HG03520 (cell line): Measurements from ENCODE around the gene RBM22.
"Not testable (repeated sequence)": the region's sequence is repeated elsewhere in the genome, so short reads cannot be mapped to it uniquely, and the experiment has no call there.

Experiments used
- ATAC-seq: cut with Tn5 transposase; IDR thresholded peaks from one replicate; pipeline ENCODE4 v1.9.1; 2021; ENCODE audit warnings: mild to moderate bottlenecking, moderate library complexity; ENCODE audit not compliant: unreplicated experiment

Gene RBM22

DNA sequence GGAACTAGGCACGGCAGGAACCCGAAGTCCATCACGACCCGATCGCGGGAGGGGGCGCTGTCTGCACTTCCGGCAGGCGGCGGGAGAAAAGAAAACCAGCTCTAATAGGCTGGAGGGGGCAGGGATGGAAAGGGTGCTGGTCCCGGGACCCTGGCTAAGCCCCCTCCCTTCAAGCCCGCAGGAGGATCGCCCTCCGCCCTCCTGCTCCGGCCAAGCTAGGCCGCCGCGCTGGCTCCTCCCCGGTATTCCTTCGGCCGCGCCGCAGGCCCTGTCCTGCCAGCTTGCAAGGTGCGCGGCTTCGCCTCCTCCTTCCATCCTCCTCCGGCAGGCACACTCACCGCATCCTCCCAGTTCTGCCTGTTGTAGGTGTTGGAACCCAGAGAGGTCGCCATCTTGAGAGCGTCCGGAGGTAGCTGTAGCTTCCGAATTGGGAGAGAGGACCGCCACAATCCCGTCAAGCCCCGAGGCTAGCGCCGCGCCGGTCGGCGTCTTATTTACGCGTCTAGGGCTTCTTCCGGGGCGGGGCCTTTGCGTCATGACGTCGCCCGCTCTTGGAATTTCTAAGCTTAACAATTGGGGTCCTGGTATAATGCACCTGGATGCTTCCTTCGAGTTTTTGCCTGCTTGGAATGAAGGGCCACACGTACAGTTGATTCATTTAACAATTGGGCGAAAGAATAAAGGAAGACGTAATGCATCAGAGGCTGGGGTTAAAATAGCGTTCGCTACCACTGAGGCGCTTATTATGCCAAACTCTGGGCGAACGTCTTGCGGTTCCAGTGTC is at the start of gene RBM22:
TSS of gene RBM22 (minus strand) at position 469 of the 784 bp plus-strand sequence. CDS start at position 392, 77 bp downstream.
- ATAC-seq = peak; percentile 93

DNA sequence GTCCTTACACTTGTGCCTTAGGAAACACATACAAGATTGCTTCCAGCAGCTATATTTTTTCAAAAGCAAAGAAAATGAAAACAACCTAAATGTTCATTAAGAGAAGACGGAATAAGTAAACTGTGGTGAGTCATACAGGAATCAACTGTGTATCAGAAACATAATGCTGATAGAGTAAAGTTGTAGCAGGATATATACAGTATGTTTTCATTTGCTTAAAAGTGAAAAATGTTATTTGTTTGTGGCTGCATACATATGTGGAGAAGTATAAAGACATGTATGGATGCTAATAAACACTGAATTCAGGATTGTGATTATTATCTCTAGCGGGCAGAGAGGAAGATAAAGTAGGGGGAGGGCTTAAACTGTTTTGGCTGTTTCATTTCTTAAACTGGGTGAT is 49.6 kb upstream of the RBM22 start:
- no peak for ATAC-seq

DNA sequence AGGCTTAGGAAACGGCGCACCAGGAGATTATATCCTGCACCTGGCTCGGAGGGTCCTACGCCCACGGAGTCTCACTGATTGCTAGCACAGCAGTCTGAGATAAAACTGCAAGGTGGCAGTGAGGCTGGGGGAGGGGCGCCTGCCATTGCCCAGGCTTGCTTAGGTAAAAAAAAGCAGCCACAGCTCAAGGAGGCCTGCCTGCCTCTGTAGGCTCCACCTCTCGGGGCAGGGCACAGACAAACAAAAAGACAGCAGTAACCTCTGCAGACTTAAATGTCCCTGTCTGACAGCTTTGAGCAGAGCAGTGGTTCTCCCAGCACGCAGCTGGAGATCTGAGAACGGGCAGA is 42.3 kb upstream of the RBM22 start:
- ATAC-seq = not testable (repeated sequence)

DNA sequence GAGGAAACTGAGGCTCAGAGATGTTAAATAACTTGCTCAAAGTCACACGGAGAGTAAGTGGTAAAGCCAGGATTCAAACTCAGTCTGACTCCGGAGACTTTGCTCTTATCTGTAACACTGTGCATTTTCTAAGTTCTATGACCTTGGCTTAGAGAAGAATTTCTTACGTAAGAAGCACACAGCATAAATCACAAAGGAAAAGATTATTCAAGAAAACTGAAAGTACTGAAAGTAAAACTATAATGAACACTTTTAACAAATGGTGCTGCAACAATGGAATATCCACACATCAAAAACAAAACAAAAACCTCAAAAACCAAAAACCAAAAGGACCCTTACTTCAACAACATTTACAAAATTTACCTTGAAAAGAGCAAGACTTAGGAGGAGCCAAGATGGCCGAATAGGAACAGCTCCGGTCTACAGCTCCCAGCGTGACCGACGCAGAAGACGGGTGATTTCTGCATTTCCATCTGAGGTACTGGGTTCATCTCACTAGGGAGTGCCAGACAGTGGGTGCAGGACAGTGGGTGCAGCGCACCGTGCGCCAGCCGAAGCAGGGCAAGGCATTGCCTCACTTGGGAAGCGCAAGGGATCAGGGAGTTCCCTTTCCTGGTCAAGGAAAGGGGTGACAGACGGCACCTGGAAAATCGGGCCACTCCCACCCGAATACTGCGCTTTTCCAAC is 41.7 kb upstream of the RBM22 start:
- not testable (repeated sequence) for ATAC-seq

DNA sequence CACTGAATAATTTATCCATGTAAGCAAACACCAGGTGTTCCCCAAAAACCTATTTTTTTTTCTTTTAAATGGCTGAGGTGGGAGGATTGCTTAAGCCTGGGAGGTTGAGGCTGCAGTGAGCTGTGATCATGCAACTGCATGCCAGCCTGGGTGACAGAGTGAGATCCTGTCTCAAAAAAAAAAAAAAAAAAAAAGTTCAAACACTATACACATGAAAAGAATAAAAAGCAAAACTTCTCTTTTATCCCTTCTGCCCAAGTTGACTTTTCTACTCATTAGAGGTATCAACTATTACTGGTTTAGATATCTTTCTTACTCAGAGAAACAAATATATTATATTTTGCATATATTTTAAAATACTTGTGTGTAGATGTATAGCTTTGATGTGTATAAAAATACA is 40.1 kb upstream of the RBM22 start:
- no peak for ATAC-seq

DNA sequence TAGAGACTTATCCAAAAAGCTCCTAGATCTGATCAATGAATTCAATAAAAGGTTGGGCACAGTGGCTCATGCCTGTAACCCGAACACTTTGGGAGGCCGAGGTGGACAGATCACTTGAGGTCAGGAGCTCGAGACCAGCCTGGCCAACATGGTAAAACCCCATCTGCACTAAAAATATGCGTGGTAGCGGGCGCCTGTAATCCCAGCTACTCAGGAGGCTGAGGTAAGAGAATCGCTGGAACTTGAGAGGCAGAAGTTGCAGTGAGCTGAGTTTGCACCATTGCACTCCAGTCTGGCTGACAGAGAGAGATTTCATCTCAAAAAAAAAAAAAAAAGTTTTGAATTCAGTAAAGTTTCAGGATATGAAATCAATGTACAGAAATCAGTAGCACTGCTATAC is 38.0 kb upstream of the RBM22 start:
- ATAC-seq = no peak

DNA sequence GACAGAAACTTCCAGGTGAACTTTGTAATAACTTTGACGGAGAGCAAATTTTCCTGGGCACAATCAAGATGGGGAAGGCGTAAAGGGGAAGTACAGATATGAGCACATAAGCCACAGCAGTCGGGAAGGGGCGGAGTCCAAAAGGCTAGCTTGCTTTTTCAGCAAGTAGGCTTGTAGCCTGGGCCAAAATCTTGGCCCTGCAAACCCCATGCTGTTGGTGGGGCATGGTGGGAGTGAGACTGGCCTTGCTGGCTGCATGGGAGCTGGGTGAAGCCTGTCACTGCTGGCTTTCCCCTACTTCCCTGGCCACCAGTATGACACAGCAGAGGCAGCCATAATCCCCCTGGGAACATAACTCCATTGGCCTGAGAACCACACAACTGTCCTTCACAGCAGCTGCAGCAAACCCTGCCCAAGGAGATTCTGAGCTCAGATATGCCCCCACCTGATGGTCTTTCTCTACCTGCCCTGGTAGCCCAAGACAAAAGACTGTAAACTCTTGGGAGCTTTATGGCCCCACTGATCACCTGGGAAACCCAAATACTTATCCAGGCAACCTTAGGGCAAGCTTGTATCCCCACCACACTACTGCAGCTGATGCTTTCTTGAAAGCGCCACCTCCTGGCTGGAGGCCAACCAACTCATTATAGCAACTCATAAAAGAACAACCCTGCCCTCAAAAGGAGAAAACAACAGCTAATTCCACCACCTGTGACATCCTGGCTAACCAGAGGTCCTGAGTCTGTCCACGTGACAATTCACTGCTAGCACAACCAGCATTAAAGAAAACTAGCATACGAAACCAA is 33.9 kb upstream of the RBM22 start:
- no peak for ATAC-seq

DNA sequence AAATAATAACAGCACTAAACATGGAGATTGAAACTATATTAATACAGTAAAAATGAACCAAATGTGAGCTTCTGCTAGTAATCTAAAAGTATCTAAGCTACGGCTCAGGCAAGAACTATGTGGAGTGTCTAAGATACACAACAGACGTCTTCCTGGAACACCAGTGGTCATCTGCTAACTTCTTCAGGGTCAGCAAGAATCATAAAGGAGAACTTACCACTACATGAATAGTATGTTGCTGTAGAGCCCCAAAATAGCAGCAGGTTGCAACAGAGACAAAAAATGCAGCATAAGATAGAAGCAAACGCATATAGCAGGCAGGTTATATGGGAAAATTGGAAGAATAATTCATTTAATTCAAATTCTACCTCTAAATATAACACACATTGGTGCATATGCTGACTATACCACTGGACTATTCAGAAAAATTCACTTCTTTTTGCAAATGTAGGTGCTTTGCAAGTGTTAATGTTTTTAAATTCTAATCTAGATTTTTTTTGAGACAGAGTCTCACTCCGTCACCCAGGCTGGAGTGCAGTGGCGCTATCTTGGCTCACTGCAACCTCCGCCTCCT is 30.9 kb upstream of the RBM22 start:
- no peak for ATAC-seq

DNA sequence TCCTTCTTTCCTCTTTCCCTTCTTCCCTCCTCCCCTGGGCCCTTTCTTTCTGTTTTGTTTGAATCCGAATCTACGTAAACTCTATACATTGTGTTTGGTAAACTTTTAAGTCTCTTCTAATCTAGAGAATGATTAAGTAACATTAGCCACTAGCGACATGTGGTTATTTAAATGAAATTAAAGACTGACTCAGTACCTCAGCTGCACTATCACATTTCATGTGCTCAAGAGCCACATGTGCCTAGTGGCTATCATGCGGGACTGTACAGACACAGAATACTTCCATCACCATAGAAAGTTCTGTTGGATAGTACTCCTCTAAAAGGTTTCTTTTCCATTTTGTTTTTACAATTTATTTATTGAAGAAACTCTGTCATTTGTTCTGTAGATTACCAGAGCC is 29.0 kb upstream of the RBM22 start:
- no peak for ATAC-seq

DNA sequence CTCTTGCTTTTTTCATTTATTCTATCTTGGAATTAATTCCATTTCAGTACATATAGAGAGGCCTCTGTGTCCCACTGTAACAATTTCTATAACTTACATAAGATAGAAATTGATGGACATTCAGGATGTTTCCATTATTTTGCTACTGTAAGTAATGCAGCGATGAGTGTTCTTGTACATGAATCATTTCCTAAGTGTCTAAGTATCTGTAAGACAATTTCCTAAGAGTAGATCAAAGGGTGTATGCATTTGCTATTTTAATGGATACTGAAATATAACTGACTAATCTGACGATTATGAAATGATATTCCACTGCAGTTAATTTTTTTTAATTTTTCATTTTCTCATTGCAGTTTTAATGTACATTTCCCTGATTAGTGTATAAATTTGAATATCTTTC is 23.0 kb upstream of the RBM22 start:
- no peak for ATAC-seq

DNA sequence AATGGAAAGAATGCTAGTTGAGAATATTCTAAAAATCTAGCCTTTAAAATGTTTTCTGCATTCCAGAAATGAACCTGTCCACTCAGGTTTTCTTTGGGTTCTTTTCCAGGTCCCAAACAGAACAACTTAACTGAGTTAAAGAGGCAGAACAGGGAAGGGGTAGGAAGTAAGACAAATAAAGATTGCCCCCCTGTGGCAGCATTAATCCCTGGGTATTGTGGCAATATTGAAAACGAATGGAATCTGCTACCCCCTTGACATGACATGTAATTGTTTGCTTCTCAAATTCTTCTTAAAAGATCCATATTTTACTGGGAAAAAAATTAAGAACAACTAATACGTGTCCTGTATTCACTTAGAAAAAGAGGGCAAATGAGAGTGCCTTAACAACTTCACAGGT is 9.3 kb upstream of the RBM22 start:
- no peak for ATAC-seq

DNA sequence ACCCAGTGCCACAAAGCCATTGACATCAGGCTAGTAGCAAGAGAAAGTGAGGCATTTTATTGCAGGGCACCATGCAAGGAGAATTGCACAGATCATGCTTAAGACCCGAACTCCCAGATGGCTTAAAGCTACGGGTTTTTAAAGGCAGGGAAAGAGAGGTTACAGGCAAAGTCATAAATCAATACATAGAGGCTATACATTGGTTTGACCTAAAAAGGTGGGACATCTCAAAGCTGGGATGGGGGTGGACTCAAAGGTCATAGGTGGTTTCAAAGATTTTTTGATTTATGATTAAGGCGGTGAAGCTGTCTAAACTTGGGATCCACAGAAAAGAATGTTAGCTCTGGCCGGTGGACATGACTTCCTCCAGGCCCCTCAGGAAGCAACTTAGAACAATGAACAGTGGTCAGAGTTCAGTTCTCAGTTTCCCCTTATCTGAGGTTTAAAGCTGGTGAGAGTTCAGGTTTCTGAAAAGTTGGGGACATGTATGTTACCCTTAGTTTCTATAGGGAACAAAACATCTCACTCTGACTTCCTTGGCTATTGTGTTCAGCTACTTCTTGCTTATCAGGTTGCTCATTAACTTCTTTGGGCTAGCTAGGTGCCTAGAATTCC is 6.0 kb upstream of the RBM22 start:
- ATAC-seq = no peak

DNA sequence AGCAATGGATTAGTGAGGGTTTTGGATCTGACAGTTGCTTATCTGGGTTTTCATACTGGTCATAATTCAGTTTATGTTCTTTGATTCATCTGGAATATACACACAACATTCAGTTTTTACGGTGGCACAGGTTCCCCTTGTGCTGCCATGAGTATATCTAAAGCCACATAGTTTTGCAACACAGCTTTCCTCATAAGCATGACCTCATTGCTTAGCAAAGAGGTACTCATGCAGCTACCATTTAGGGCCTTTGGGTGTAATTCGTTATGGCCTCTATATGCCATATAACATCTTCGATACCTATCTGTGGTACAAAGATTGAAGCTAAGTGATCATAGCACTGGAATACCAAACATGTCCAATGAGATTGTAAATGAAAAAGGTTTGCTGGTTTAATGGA is 2.9 kb upstream of the RBM22 start:
- no peak for ATAC-seq

DNA sequence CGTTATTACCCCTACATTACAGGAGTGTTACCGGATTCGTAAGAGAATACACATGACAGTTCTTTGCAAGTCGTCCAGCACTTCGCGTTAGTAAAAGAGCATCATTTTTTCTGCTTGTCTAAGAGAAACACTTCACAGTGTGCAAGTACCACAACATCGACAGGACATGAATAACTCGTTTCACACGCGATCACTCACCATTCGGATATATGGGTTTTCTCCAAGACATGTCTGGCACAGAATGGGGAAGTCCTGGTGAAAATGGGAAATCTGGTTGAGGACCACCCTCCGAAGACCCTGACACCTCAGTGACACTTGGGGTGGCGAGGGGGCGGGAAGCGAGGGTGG is 642 bp downstream of the RBM22 start:
- no peak for ATAC-seq

DNA sequence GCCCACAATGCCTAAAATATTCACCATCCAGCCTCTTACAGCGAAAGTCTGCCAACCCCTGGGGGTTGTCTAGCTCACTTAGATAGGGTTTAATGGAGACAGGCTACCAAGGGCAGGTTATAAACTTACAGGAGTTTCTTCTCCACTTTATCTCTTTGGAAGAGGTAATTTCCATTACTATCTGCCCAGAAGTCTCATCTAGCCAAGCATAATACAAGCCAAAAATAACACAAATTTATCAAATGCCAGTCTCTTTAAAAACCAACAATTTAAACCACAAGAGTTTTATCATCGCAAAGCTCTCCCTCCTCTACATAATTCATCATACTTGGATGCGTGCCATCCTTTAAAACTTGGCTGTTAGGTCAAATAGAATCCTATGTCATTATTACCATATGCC is 6.2 kb downstream of the RBM22 start:
- no peak for ATAC-seq

DNA sequence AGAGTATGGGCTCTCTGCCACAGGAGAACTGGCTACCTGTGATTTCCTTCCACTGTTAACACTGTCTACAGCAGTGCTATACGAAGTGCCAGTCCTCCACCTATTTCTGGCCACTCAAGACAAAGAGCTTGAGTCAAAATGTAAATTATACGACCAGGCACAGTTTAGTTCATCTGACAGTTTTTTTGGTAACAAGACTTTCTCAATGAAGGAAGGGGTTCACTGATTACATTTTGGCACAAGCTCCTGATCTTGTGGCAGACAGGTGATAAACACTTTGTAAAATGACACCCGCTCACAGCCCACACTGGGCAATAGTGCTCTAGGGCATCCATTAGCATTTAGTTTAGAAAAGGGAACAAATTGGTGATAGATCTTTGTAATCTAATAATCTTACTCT is 8.6 kb downstream of the RBM22 start:
- ATAC-seq = no peak

DNA sequence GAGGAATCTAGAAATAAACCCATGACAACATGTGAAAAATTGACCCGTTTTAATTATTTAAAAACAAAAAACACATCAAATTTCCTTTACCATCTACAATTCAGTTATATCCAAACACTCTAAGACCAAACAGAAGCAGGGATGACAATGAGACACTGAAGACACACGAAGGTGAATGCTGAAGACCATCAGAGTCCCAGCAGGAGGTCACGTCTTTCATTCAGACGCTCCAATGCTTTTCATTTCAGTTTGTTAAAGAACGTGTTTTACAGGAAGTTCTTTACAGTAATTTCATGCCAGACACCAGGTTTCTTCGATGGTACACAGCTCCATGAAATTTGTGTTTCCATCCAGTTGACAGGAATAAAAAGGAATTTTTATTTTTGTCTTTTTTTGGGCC is 10.1 kb downstream of the RBM22 start:
- no peak for ATAC-seq

DNA sequence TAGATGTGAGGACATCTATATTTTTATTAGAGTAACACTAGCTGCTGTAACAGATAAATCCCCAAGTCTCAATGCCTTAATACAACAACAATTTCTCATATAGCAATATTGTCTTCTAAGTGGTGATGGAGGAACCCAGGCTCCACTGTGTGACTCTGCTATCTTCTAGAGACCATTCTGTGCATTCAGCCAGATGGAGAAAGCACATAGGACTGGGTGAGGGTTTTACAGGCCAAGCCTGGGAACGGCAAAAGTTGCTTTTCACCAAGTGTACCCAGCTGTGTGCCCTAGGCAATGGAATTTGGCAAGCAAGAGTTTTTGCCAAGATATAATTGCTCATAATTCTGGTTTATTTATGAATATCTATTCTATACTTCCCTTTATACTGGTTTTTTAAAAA is 11.7 kb downstream of the RBM22 start:
- ATAC-seq = no peak

DNA sequence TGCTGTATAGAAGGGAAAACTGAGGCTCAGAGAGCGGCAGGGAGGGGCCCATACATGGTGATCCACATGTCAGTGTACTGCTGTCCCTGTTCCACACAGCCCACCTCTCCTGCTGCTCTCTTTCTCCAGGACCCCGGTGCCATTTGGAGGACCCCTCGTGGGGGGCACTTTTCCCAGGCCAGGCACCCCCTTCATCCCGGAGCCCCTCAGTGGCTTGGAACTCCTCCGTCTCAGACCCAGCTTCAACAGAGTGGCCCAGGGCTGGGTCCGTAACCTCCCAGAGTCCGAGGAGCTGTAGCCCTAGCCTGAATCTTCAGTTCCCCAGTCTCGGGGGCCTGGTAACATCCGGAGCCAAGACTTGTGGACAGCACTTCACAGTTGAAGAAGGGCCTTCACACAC is 24.3 kb downstream of the RBM22 start:
- no peak for ATAC-seq

DNA sequence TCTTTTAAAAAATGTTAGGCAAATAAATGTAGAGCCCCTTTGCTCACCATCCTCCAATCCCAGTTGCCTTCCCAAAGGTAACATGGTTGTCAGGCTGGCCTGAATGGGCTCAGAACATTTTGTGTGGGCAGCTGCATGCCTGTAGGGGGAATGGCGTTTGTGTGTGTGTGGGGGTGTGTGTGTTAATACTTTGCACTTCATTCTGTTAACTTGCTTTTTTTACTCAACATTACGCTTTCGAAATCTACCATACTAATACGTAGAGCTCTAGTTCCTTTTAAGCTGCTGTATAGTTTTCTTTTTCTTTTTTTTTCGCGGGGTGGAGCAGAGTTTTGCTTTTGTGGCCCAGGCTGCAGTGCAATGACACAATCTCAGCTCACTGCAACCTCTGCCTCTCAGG is 25.8 kb downstream of the RBM22 start:
- ATAC-seq = no peak

DNA sequence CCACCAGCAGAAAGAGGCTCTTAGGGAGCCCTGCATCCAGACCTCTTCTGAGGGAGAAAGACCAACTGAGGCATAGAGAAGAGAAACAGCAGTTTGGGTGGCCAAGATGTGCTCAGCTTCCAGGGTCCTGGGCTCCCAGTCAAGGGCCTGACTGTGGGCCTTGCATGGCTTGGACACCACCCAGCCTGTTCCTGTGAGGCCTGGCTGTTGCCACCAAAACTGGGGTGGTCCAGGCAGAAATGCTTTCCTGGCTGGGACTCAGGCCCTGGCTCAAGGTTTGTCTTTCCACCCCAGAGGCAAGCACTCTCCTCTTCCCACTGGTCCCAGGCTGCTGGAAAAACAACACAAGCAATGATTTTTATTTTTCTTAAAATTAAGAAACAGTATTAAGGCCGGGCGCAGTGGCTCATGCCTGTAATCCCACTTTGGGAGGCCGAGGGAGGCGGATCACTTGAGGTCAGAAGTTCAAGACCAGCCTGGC is 26.5 kb downstream of the RBM22 start:
- no peak for ATAC-seq
